Measurements from ENCODE around the gene HSPBP1.

- TF ChIP-seq ARID1B (IDR thresholded peaks at IDR 0.05) (no peak), ZBTB43 (CRISPR knock-in tag; IDR thresholded peaks at IDR 0.05) (no peak), CTCF (IDR thresholded peaks at IDR 0.05 in 2 of 3, conservative IDR thresholded peaks at IDR 0.05 in 1 of 3; ENCODE audit: insufficient read depth in 2 of 3, low read depth in 1 of 3, low read length in 3 of 3) (no peak), CAMTA2 (CRISPR knock-in tag; conservative IDR thresholded peaks at IDR 0.05) (no peak), TARDBP (IDR thresholded peaks at IDR 0.05) (no peak), EZH2 (IDR thresholded peaks at IDR 0.05; ENCODE audit: borderline replicate concordance, low read depth, low read length) (no peak), SREBF1 (IDR thresholded peaks at IDR 0.05; ENCODE audit: borderline replicate concordance, low read depth, low read length) (no peak), ZNF395 (CRISPR knock-in tag; IDR thresholded peaks at IDR 0.05) (no peak), ZBTB11 (CRISPR knock-in tag; IDR thresholded peaks at IDR 0.05) (no peak)
Observed at GRCh38 chr19:55308281-55308680, 28.4 kb upstream of the HSPBP1 start.
